Stimulated activated effector memory CD8-positive, alpha-beta T cell treated with anti-CD3 and anti-CD28 coated beads, Interleukin-12 subunit alpha, Interleukin-12 subunit beta, amount 100 ng/mL, for 72 hours (primary cell): ENCODE data around the gene BLM.

Experiments used
- ATAC-seq: fragments of 150-1000 bp; cut with Tn5 transposase; 2 replicates; pipeline ENCODE4 v1.10.0; 2021
- DNase-seq, 2 donors: peaks; one replicate each; pipeline ENCODE4 v3.0.0; 2021 to 2022; ENCODE audit warnings: low spot score in 2 of 2
- H3K27ac Mint-ChIP-seq: one replicate; pipeline ENCODE4 v1.8.0; 2022; ENCODE audit warnings: mild to moderate bottlenecking, mixed read lengths
- H3K36me3 Mint-ChIP-seq: one replicate; pipeline ENCODE4 v1.8.0; 2022; ENCODE audit warnings: mild to moderate bottlenecking, mixed read lengths
- H3K4me1 Mint-ChIP-seq: one replicate; pipeline ENCODE4 v1.8.0; 2022; ENCODE audit warnings: mixed read lengths
- H3K4me3 Mint-ChIP-seq: one replicate; pipeline ENCODE4 v1.8.0; 2022; ENCODE audit warnings: mild to moderate bottlenecking, mixed read lengths
- H3K9me3 Mint-ChIP-seq: one replicate; pipeline ENCODE4 v1.8.0; 2022; ENCODE audit warnings: mixed read lengths

The BLM gene

DNA sequence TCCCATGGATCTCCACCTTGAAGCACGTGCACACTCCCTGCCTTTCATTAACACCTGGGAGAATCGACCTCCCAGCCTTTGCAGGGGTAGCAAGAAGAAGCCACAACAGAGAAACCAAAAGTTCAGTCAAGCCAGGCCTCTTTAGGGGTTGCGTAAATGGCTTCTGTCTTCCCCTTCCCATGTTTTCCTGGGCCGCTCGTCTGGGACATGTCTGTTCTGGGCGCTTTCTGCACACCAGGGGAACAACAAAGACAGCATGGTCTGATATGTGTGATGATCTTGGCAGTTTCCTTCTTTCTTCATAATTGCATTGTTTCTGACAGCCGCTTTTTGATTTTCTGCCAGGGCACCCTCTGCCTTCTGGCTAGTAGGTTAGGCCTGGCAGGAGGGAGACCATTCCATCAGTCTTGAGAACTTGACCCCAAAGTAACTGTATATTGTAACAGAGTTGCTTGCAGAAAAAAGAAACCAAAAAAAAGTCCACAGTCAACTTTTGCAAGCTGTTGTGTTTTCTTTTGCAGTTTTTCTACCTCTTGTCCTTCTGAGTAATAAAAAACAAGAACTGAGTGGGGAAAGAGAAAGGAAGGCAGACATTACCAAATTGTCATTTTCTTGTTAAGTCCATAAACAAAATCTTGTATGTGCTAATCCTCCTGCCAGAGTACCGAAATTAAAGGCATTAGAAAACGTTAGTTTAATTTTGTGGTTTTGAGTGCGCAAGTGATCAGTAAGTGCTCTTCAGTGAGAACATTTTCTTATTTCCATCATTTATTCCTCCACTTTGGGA is 95.2 kb downstream of the BLM start:
- ATAC-seq (no peak), DNase-seq (no peak)
- peak overlapping the region; percentile 65 for H3K27ac Mint-ChIP-seq
- H3K36me3 Mint-ChIP-seq = peaks cover 90% of the 10 kb centered on the region
- H3K4me1 Mint-ChIP-seq = peaks cover 78% of the 10 kb centered on the region
- no peaks in the 10 kb centered on the region for H3K9me3 Mint-ChIP-seq
- H3K4me3 Mint-ChIP-seq = no peak overlapping the region

DNA sequence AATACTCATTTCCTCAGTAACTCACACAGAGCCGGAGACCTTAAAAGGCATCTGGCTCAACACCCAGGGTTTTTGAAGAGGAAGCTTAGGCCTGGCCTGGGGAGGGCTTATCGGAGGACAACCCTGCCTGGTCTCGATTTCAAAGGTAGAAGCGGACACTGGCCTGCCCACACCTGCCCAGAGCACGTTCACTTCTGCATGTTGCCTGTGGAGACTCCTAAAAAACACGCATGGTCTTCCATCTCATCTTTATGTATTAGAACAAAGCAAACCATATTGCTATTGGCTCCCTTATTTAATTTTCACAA is 95.8 kb downstream of the BLM start:
- peaks cover 85% of the 10 kb centered on the region for H3K36me3 Mint-ChIP-seq
- H3K4me1 Mint-ChIP-seq = peaks cover 78% of the 10 kb centered on the region
- ATAC-seq (no peak), DNase-seq (no peak)
- H3K4me3 Mint-ChIP-seq = peak overlapping the region; percentile 64
- H3K27ac Mint-ChIP-seq = peak overlapping the region; percentile 65
- no peaks in the 10 kb centered on the region for H3K9me3 Mint-ChIP-seq

DNA sequence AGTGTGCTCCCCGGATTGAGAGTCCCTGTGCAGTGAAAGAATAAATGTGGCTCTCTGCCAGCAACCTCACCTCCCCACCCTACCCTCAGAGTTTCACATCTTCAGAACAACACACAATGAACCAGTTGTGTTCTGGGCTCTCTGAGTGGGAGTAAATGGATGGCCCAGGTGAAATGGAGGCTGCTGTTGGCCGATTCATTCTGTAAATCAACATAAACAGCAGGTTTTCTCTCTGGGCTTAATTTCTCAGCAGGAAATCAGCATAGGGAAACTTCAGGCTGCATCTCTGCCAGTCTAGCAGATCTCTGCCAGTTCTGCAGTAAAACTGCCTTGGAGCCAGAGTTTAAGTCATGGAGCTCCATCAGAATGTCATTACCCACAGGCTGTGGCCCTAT is 96.6 kb downstream of the BLM start:
- ATAC-seq = peak; percentile 65
- Mint-ChIP-seq H3K4me1 (peaks cover 78% of the 10 kb centered on the region), H3K4me3 (peak overlapping the region; percentile 64), H3K36me3 (peaks cover 77% of the 10 kb centered on the region), H3K27ac (peak overlapping the region; percentile 88), H3K9me3 (no peaks in the 10 kb centered on the region)
- DNase-seq = no peak

DNA sequence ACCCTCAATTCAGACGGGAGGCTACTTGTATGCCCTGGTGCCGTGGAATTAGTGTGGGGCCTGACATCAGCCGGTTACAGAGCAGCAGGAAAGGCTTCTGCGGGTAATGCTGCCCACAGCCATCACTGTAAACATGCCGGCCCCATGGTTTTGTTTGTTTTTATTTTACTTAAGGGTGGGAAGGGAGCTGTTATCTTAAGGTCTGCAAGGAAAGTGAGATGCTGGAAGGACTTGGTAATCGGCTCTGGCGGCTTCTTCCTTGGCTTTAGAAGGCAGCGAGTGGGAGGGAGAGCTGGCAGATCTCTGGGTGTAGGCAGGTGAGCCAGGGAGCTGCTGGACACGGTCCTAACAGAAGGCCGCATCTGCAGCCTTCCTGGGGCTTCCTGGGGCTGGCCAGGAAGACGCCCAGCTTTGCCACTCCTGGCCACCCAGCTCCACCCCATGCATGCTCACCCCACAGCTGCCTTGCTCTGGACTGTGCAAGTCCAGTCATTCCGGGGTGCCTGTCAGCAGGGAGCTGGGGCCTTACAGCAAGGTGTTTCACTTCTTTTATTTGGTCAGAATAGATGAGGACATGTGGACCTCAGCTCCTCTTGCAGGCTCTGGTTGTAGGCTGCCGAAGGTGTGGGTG is 97.2 kb downstream of the BLM start:
- DNase-seq (no peak), ATAC-seq (peak; percentile 19)
- H3K4me1 Mint-ChIP-seq = peaks cover 75% of the 10 kb centered on the region
- H3K9me3 Mint-ChIP-seq = no peaks in the 10 kb centered on the region
- H3K4me3 Mint-ChIP-seq = peak overlapping the region; percentile 64
- H3K36me3 Mint-ChIP-seq = peaks cover 72% of the 10 kb centered on the region
- peak overlapping the region; percentile 88 for H3K27ac Mint-ChIP-seq

- H3K36me3 Mint-ChIP-seq = peaks cover 49% of the 10 kb centered on the region
- ATAC-seq (peak; percentile 16), DNase-seq (no peak)
- H3K27ac Mint-ChIP-seq = peak overlapping the region; percentile 88
- H3K9me3 Mint-ChIP-seq = no peaks in the 10 kb centered on the region
- peak overlapping the region; percentile 64 for H3K4me3 Mint-ChIP-seq
- peaks cover 86% of the 10 kb centered on the region for H3K4me1 Mint-ChIP-seq
Measured at GRCh38 chr15:90816401-90817116, 99.4 kb downstream of the BLM start.

DNA sequence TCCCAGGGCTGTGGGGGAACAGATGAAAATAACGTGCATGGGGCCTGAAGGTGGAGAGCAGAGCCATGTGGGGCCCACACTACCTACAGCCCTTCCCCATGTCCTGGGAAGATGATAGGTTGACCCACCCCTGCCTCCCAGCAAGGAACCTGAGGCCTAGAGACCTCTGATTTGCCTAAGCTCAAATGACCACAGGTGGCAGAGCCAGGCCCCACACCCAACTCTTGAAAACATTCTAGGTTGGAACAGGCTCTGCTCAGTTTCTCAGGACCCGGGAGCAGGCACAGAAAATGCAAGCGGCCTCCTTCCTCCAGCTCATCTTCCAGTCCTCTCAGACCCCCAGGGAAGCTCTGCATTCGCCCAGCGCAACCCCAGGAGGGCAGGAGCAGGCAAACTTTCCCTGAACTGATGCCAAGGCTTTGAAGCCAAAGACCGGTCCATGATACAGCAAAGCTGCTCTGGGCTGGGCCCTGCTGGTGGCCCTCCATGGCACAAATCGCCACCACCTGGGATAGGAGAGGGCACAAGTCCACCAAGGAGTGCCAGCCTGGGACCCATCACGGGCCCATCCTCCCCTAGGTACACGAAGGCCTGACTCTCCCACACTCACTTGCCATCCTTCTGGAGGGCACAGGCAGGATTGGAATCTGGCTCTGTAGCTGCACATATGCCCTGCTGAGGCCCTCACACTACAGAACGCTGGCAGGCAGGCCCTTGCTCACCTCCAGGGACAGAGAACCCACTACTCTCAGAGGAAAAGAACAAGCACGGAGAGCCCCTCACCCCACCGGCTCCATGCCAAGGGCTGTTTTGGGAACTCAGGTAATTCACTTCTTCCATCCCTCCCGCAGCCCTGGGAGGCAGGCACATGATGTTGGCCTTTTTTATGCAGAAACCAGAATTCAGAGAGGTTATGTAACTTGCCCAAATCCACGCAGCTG is 100.2 kb downstream of the BLM start:
- ATAC-seq (no peak), DNase-seq (no peak)
- Mint-ChIP-seq H3K27ac (peak overlapping the region; percentile 88), H3K4me3 (peak overlapping the region; percentile 64), H3K4me1 (peaks cover 80% of the 10 kb centered on the region), H3K9me3 (no peaks in the 10 kb centered on the region), H3K36me3 (peaks cover 41% of the 10 kb centered on the region)

- no peaks in the 10 kb centered on the region for H3K9me3 Mint-ChIP-seq
- peak overlapping the region; percentile 64 for H3K4me3 Mint-ChIP-seq
- peak overlapping the region; percentile 88 for H3K27ac Mint-ChIP-seq
- H3K4me1 Mint-ChIP-seq = peaks cover 69% of the 10 kb centered on the region
- ATAC-seq = no peak
- DNase-seq = no peak
- peaks cover 30% of the 10 kb centered on the region for H3K36me3 Mint-ChIP-seq
Measured at GRCh38 chr15:90818251-90819210, 101.4 kb downstream of the BLM start.

DNA sequence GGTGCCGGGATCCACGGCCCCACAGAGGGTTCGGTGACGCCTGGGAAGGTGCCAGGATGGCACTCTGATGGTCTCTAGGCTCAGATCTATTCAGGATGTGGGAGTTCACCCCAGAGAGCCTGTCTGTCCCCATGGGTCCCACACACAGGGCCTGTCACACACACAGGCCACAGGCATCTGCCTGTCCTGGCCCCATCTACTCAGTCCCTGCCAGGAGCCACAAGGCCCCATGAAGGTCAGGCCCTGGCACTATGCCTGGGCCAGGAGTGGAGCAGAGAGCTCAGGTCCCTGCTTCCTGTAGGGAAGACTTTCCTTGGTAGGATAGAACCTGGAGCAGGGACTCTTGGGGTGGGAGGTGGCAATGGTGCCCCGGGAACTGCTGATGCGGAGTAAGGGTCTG is 102.2 kb downstream of the BLM start:
- H3K4me1 Mint-ChIP-seq = peaks cover 64% of the 10 kb centered on the region
- peak overlapping the region; percentile 40 for H3K4me3 Mint-ChIP-seq
- peak overlapping the region; percentile 88 for H3K27ac Mint-ChIP-seq

GRCh38 chr15:90819850-90820249 is 102.7 kb downstream of the BLM start:
- H3K27ac Mint-ChIP-seq = peak overlapping the region; percentile 88
- H3K4me3 Mint-ChIP-seq = peak overlapping the region; percentile 40
- peak; percentile 79 for ATAC-seq
- H3K9me3 Mint-ChIP-seq = no peaks in the 10 kb centered on the region
- H3K36me3 Mint-ChIP-seq = peaks cover 17% of the 10 kb centered on the region
- DNase-seq = peak in 1 of 2 donors; percentile 76
- H3K4me1 Mint-ChIP-seq = peaks cover 61% of the 10 kb centered on the region

More for the DNA sequence above, 102.2 kb downstream of the BLM start:
- no peaks in the 10 kb centered on the region for H3K9me3 Mint-ChIP-seq
- ATAC-seq = peak; percentile 48
- no peak for DNase-seq
- H3K36me3 Mint-ChIP-seq = peaks cover 22% of the 10 kb centered on the region

DNA sequence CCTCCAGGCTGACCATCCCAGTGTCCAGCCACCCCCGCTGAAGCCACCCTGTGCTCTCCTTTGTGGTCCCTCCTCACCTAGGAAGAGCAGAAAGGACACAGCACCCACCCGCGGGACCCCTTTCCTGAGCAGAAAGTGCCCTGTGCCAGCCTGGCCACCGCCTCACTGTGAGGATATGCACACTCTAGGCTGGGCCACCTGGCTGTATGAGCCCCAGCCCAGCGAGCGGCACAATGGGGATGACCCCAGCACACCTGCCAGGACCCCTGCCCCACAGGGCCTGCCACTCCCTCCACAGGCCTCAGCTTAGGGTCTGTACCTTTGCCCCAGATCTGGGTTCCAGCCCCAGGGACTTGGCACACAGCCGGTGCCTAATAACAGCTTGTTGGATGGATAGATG is 103.3 kb downstream of the BLM start:
- peaks cover 14% of the 10 kb centered on the region for H3K36me3 Mint-ChIP-seq
- peak overlapping the region; percentile 40 for H3K4me3 Mint-ChIP-seq
- H3K4me1 Mint-ChIP-seq = peaks cover 55% of the 10 kb centered on the region
- ATAC-seq (no peak), DNase-seq (no peak)
- H3K9me3 Mint-ChIP-seq = no peaks in the 10 kb centered on the region
- H3K27ac Mint-ChIP-seq = peak overlapping the region; percentile 88

DNA sequence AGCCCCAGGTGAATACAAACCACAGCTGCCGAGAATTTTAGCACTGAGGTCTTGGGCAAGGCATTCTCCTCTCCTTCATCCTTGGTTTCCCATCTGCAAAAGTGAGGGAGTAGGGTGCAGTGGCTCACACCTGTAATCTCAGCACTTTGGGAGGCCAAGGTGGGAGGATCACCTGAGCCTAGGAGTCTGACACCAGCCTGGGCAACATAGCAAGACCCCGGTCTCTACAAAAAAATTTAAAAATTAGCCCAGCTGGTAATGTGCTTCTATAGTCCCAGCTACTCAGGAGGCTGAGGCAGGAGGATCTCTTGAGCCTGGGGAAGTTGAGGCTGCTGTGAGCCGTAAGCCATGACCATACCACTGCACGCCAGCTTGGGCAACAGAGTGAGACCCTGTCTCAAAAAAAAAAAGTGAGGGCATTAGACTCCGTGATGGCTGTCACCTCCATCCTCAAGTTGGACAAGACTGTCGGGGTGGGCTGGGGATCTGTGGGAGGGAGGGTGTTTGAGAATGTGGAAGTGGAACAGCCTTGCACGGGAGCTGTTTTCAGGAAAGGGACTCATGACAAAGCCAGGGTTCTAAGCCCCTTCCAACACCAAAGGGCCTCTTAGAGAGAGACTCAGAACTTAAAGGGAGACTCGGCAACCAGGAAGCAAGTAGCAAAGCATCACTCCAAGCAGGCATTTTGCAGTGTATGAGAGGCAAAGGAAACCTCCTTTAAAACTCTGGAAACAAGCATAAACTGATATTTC is 105.2 kb downstream of the BLM start:
- Mint-ChIP-seq H3K27ac (peak overlapping the region; percentile 58), H3K4me1 (peaks cover 36% of the 10 kb centered on the region), H3K4me3 (no peak overlapping the region), H3K36me3 (no peaks in the 10 kb centered on the region), H3K9me3 (no peaks in the 10 kb centered on the region)
- no peak for DNase-seq
- no peak for ATAC-seq

- Mint-ChIP-seq H3K4me3 (no peak overlapping the region), H3K9me3 (no peaks in the 10 kb centered on the region), H3K4me1 (peaks cover 31% of the 10 kb centered on the region), H3K27ac (no peak overlapping the region), H3K36me3 (peaks cover 7% of the 10 kb centered on the region)
- no peak for ATAC-seq
- DNase-seq = no peak
Measured at GRCh38 chr15:90823455-90823974, 106.4 kb downstream of the BLM start.
